ENCODE measurements around the gene SPHK2.
A peak's percentile ranks its signal among the peaks of the same experiment; 100 is the strongest.

Gene SPHK2

DNA sequence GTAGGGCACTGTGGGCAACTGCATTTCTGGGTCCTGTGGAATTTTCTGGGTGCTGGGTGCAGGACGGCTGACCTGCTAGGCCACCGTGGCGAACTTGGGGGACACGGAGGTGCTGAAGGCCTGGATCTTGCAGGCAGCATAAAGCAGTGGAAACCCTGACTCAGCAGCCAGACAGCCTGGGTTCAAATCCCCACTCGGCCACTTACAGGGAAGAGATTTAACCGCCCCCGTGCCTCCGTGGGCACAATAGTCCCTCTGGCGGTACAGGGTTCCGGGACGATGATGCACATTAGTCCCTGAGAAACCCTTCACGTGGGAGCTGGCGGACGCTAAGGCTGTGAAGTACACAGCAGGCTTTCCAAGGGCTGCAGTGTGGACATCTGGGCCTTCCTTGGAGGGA is 7.4 kb upstream of the SPHK2 start:
- peaks cover 28% of the 10 kb centered on the region for H3K36me3 ChIP-seq (replicated peaks)
- in situ Hi-C loops (cut with MboI; ENCODE audit: low sequenced_read_pairs) = no loop called here
- no peaks in the 10 kb centered on the region for H3K27me3 ChIP-seq (ENCODE audit: low read depth)
- H3K4me1 ChIP-seq = peaks cover 10% of the 10 kb centered on the region
- H3K9me3 ChIP-seq = no peaks in the 10 kb centered on the region
- no peak for DNase-seq (ENCODE audit: low spot score in 2 of 2)
- no peak overlapping the region for H3K4me3 ChIP-seq

DNA sequence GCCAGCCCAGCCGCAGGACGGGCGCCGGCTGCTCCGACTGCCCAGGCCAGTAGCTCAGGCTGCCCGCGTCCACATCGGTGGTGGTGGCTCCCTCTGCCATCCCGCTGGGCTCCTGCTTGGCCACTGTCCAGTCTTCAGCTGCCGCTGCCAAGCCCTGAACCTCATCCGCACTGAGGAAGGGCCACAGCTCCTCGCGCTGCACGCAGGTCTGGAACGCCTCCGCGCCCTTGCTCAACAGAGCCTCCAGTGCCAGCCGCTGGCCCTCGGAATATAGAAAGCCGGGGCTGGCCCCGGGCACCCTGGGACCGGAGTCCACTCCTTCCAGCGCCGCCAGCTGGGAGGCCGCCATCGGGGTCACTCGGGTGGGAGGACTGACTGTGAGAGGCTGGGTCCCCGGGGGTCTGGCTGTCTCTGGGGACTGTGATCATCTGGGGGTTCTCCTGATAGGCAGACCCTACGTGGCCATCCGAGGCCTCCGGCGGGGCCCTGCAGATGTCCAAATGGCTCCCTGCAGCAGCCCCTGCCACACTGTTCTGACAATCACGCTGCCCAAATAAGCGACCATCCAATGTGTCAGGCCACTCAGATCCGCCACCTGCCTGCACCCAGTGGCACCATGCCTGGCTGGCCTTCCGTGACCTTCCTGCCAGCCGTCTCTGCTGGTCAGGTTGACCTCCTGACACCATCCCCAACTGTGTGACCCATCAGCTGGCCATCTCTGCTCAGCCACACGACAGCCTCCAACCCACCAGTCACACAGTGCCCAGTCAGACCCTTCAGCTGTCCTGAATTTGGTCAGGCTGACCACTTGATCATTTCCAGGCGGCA is 6.1 kb upstream of the SPHK2 start:
- in situ Hi-C loops (cut with MboI; ENCODE audit: low sequenced_read_pairs) = no loop called here
- peaks cover 20% of the 10 kb centered on the region for H3K4me1 ChIP-seq
- peaks cover 42% of the 10 kb centered on the region for H3K36me3 ChIP-seq (replicated peaks)

GRCh38 chr19:48613852-48614435 is 5.4 kb upstream of the SPHK2 start:
- Histone ChIP-seq H3K27me3 (ENCODE audit: low read depth) (no peaks in the 10 kb centered on the region), H3K4me1 (peaks cover 18% of the 10 kb centered on the region), H3K4me3 (no peak overlapping the region), H3K9me3 (no peaks in the 10 kb centered on the region), H3K36me3 (replicated peaks) (peaks cover 48% of the 10 kb centered on the region)
- no peak for DNase-seq (ENCODE audit: low spot score in 2 of 2)
- in situ Hi-C loops (cut with MboI; ENCODE audit: low sequenced_read_pairs) = no loop called here

More for the DNA sequence above, 6.1 kb upstream of the SPHK2 start:
- peak in 1 of 2 experiments; percentile 56 for DNase-seq (ENCODE audit: low spot score in 2 of 2)
- H3K27me3 ChIP-seq (ENCODE audit: low read depth) = no peaks in the 10 kb centered on the region
- no peaks in the 10 kb centered on the region for H3K9me3 ChIP-seq
- no peak overlapping the region for H3K4me3 ChIP-seq

DNA sequence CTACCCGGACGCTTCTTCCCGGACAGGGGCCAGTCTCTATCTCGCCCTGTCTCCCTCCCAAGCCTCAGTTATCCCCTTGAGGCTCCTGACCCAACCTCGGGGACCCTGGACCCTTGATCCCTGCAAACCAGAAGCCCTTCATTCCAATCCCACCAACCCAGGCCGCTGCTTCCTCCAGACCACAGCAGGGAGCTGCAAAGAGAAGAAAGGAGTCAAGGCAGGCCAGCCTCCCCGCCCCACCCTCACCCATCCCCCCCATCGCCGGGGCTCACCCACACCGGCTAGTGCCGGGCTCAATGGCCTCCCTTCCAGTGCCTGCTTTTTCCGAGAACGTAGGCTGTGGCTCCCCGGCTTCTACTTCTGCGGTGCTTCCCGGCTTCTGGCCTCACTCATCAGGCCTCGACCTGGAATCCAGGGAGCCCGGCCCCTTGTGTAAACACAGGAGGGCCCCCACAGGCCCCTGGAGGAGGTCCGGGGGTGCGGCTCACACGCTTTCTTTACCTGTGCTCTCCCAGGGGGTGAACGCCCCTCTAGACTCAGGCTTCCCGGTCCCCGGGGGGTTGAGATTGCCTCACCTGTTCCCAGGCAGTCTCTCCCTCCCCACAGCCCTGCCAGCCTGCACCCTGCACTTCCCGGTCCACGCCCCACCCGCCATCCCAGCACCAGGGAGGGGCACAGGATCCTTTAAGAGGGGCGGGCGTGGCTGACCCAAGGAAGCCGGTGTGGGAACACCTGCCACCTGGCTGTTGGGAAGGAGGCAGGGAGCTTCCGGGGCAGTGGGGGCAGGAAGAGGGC is 4.7 kb upstream of the SPHK2 start, which contains the start of gene FAM83E:
Gene FAM83E (minus strand): TSS at position 641 of the 795 bp plus-strand sequence. CDS start 1,704 bp downstream, outside the sequence.
- Histone ChIP-seq H3K4me3 (no peak within 1 kb of the TSS), H3K4me1 (peaks cover 19% of the 10 kb centered on the region), H3K27me3 (ENCODE audit: low read depth) (no peaks in the 10 kb centered on the region), H3K9me3 (no peaks in the 10 kb centered on the region), H3K36me3 (replicated peaks) (peaks cover 48% of the 10 kb centered on the region)
- in situ Hi-C loops (cut with MboI; ENCODE audit: low sequenced_read_pairs) = no loop called here
- DNase-seq (ENCODE audit: low spot score in 2 of 2) = peak in 1 of 2 experiments; percentile 72

- DNase-seq (ENCODE audit: low spot score in 2 of 2) = peak in 1 of 2 experiments; percentile 26
- H3K27me3 ChIP-seq (ENCODE audit: low read depth) = no peaks in the 10 kb centered on the region
- H3K9me3 ChIP-seq = no peaks in the 10 kb centered on the region
- no peak overlapping the region for H3K4me3 ChIP-seq
- peaks cover 48% of the 10 kb centered on the region for H3K36me3 ChIP-seq (replicated peaks)
- H3K4me1 ChIP-seq = peaks cover 25% of the 10 kb centered on the region
- in situ Hi-C loops (cut with MboI; ENCODE audit: low sequenced_read_pairs) = no loop called here
Observed at GRCh38 chr19:48615231-48616040, 3.9 kb upstream of the SPHK2 start.

DNA sequence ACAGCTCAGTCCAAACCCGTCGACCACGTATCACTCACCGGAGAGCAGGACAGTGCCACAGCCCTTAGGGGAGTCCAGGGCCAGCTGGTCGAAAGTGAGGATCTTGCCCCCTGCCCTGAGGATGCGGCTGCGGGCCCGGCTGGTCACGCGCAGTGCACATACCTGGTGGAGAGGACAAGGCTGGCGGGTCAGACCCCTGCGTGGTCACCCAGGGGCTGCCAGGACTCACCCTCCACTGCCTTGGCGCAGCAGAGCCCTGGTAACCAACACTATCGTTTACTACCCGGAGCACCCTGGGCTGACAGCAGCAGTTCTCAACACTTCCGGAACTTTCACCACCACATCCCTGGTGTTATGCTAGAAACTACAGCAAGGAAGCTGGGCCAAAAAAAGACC is 3.3 kb upstream of the SPHK2 start:
- Histone ChIP-seq H3K4me1 (peaks cover 25% of the 10 kb centered on the region), H3K4me3 (no peak overlapping the region), H3K27me3 (ENCODE audit: low read depth) (no peaks in the 10 kb centered on the region), H3K9me3 (no peaks in the 10 kb centered on the region), H3K36me3 (replicated peaks) (peaks cover 48% of the 10 kb centered on the region)
- in situ Hi-C loops (cut with MboI; ENCODE audit: low sequenced_read_pairs) = no loop called here
- DNase-seq (ENCODE audit: low spot score in 2 of 2) = no peak

GRCh38 chr19:48616491-48617056 is 2.7 kb upstream of the SPHK2 start:
- peaks cover 48% of the 10 kb centered on the region for H3K36me3 ChIP-seq (replicated peaks)
- peaks cover 25% of the 10 kb centered on the region for H3K4me1 ChIP-seq
- in situ Hi-C loops (cut with MboI; ENCODE audit: low sequenced_read_pairs) = no loop called here
- no peaks in the 10 kb centered on the region for H3K27me3 ChIP-seq (ENCODE audit: low read depth)
- no peaks in the 10 kb centered on the region for H3K9me3 ChIP-seq
- no peak overlapping the region for H3K4me3 ChIP-seq
- DNase-seq (ENCODE audit: low spot score in 2 of 2) = no peak

DNA sequence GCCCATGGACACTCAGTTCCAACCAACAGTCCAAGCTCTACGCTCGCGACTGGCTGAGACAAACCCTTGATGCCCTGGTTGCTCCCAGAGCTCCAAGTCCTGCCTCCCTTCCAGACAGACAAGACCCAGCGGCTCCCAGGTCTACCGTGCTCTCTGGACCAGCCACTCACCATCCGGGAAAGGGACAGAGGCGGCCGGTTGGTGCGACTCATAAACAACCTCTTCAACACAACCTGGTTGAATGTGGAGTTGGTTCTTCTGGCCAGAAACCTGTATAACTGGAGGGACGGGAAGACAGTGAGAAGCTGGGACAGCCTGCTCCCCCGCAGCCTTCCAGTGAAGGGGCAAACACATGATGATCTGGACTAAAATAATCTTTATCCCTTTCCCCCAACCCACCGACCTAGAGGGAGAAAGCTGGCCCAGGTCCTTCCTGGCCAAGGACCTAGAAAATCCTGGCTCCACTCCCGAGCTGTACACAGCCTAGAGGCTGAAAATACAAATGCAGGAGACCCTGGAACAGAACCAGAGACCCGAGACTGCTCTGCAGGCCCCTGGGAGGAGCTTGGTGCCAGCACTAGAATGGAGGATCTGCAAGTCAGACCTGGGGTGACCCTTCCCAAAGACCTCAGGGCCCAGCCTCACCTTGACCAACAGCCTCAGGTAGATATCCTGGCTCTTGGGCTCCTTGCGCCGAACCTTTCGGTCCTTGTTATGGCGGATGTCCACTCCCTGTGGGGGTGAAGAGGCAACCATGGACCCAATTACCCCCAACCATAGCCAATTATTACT is 2.0 kb upstream of the SPHK2 start:
- DNase-seq (ENCODE audit: low spot score in 2 of 2) = peak in 1 of 2 experiments; percentile 29
- H3K4me3 ChIP-seq = peak overlapping the region; percentile 96
- in situ Hi-C loops (cut with MboI; ENCODE audit: low sequenced_read_pairs) = no loop called here
- H3K4me1 ChIP-seq = peaks cover 25% of the 10 kb centered on the region
- no peaks in the 10 kb centered on the region for H3K27me3 ChIP-seq (ENCODE audit: low read depth)
- H3K9me3 ChIP-seq = no peaks in the 10 kb centered on the region
- H3K36me3 ChIP-seq (replicated peaks) = peaks cover 44% of the 10 kb centered on the region

DNA sequence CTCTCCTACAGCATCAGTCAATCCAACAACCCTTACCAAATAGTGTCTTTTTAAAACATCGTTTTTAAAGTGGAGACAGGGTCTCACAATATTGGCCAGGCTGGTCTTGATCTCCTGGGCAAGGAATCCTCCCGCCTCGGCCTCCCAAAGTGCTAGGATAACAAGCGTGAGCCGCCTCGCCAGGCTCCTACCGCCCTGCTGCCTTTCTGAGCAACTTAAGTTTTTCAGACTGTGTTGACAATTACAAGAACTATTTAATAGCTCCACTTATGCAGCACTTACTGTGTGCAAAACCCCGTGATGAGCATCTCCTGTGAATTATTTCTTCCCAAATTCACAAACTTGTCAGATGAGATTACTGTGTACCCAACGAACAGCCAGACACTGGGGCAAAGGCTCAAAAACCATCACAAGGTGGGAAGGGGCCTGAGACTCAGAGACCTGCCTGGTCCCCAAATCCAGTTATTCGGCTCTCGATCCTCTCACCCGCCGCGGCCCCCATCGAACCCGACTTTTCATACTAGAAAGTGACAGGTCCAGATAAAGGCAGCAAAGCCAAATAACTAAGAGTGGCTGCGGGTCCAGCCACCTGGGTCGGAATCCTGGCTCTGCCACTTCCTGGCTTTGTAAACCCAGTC is 909 bp upstream of the SPHK2 start:
- Histone ChIP-seq H3K4me3 (peak overlapping the region; percentile 96), H3K27me3 (ENCODE audit: low read depth) (no peaks in the 10 kb centered on the region), H3K4me1 (peaks cover 28% of the 10 kb centered on the region), H3K9me3 (no peaks in the 10 kb centered on the region), H3K36me3 (replicated peaks) (peaks cover 44% of the 10 kb centered on the region)
- in situ Hi-C loops (cut with MboI; ENCODE audit: low sequenced_read_pairs) = no loop called here
- no peak for DNase-seq (ENCODE audit: low spot score in 2 of 2)

DNA sequence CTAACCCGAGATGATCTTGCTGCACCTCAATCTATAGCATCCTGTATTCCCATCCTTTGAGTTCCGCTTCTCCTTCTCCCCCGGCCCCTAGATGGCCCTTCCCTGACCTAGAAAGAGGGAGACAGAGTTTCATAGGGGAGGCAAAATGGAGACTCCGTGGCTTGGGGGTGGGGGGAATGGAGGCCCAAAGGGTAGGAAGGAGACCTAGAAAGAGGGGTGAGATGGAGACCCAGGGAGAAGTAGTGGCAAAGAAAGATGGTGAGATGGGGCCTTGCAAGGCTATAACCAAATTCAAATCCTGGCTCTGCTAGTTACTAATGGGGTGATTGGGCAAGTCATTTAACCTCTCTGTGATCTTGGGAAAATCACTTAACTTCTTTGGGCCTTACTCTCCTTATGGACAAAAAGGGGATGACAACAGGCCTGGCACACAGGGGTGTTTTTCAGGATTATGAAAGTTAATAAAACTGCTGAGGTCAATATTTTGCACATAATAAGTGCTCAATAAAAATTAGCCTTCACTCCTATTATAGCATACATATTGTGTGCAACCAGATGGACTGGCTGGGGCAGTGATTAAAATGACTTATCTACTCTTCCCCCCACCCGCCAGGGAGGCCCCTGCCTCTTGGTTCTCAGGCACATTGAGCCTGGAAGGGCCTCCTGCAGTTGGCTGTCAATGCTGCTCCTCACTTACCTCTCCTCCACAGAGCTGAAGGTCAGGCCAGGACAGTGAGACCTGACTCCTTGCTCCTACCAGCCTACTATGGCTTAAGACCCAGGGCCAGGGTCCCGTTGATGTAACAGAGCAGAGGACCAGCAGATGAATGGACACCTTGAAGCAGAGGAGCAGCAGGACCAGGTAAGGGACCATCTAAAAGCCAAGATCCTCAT is 633 bp downstream of the SPHK2 start:
- Histone ChIP-seq H3K9me3 (no peaks in the 10 kb centered on the region), H3K4me1 (peaks cover 30% of the 10 kb centered on the region), H3K4me3 (peak overlapping the region; percentile 96), H3K27me3 (ENCODE audit: low read depth) (no peaks in the 10 kb centered on the region), H3K36me3 (replicated peaks) (peaks cover 39% of the 10 kb centered on the region)
- in situ Hi-C loops (cut with MboI; ENCODE audit: low sequenced_read_pairs) = no loop called here
- no peak for DNase-seq (ENCODE audit: low spot score in 2 of 2)

- peak overlapping the region; percentile 49 for H3K4me3 ChIP-seq
- H3K4me1 ChIP-seq = peaks cover 23% of the 10 kb centered on the region
- no peak for DNase-seq (ENCODE audit: low spot score in 2 of 2)
- H3K9me3 ChIP-seq = no peaks in the 10 kb centered on the region
- H3K36me3 ChIP-seq (replicated peaks) = peaks cover 6% of the 10 kb centered on the region
- in situ Hi-C loops (cut with MboI; ENCODE audit: low sequenced_read_pairs) = no loop called here
- H3K27me3 ChIP-seq (ENCODE audit: low read depth) = no peaks in the 10 kb centered on the region
Observed at GRCh38 chr19:48623556-48624066, 4.3 kb downstream of the SPHK2 start.
